HG03095 (cell line): ENCODE data around the gene ATP13A2.

Source experiments
- ATAC-seq: cut with Tn5 transposase; IDR thresholded peaks from one replicate; pipeline ENCODE4 v1.9.1; 2021; ENCODE audit warnings: moderate library complexity; ENCODE audit not compliant: unreplicated experiment

Gene ATP13A2

DNA sequence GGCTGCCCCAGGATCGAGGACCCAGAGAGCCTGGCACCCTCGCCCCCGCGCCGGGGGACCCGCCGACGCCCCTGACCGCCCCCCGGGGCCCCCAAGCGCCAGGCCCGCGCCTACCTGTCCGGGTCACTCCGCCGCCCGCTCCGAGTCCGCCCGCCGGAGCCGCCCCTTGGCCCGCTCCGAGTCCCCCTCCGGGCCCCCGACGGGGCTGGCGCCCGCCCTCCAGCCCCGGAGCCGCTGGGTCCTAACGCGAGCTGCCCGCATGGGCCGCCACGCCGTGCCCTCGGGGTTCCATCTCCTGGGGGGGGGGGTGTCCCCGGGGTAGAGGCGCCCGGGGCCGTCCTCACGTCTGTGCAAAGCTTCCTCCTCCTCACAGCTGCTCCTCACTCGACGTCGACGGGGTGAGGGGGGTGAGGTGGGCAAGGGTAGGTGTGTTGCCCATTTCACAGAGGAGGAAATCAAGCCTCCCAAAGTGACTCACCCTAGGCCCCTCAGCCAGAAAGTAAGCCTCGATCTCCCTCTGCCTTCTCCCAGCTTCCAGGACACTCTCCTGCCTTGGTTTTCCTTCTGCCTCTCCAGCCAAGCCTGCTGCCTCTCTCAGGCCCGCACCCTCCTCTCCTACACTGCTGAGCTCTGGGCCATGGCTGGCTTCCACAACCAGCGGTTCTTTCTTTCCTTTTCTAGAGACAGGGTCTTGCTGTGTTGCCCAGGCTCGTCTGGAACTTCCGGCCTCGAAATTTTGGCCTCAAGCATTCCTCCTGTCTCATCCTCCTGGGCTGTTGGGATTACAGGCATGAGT, 31.1 kb downstream of the ATP13A2 start, which contains the start of gene MFAP2:
Gene MFAP2 (minus strand): TSS at position 148 of the 796 bp plus-strand sequence. CDS start 2,347 bp downstream, outside the sequence.
- no peak for ATAC-seq

DNA sequence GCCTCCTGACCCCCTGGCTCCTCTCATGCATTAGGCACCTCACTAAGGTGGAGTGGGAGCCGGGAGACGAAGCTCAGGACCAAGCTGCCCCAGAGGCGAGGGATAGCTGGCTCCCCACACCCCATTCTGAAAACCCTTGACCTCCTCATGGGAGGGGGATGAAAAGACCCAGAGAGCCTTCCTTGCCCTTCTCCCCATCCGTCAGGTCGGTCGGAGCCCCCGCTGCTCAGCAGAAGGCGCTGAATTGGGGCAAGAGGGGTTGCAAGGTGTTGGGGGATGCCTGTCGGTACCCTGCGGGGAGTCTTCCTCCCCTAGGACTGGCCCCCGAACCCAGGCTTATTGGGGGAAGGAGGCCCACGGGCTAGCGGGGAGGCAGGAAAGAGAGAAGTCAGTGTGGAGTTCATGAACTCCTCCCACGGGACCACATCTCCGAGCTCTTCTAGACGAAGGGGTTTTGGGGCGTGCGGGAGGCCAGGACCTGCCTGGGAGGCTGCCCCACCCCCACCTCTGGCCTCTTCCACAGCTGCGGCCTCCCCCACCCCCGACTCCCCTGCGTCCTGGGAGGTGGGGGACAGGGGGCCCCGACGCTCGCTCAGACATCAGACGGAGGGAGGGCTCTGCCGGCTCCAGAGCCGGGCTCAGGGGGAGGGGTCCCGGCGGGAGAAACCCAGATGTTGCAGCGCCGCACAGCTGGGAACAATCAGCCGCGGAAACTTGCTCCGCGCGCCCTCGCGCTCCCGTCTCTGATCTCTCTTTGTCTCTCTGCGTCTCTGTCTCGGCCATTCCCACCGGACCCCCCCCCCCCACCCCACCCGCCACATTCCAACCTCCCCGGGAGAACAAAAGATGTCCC, 32.0 kb downstream of the ATP13A2 start:
- no peak for ATAC-seq

DNA sequence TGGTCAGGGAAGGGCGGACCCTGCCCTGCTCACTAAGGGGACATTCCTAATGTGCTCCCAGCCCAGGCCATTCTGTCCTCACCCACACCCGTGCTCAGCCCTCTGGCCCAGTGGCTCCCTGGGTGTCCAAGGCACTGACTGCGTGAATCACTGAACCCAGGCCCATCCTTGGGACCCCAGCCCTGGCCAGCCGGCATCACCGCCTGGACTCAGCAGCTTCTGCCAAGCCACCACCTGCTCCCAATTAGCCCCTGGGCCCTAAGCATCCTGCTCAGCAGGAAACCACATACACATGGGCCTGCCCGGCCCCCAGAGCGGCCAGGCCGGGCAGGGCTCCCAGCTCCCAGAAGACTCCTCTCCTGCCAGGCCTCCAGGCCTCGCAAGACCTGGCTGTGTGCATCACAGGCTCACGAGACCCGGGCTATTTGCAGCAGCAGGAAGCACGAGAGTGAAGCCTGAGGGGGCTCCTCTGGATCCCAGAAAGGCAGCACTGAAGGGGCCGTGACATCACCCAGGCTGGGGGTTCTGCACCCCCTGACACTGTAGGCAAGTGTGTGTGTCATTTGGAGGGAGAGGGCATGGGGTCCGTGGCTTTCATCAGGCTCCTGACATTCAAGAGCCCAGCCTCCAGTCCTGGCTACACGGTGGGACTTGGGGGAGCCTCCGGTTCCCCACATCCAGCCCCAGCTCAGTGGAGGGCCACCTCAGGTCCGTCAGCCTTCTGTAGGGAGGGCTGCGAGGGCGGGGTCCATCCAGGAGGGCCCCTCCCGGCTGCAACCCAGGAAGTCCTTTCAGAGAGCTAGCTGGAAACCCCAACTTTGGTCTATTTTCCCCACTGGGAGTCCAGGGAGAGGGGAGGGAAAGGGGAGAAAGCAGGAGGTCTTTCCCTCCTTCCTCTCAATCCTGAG, 32.9 kb downstream of the ATP13A2 start:
- no peak for ATAC-seq

DNA sequence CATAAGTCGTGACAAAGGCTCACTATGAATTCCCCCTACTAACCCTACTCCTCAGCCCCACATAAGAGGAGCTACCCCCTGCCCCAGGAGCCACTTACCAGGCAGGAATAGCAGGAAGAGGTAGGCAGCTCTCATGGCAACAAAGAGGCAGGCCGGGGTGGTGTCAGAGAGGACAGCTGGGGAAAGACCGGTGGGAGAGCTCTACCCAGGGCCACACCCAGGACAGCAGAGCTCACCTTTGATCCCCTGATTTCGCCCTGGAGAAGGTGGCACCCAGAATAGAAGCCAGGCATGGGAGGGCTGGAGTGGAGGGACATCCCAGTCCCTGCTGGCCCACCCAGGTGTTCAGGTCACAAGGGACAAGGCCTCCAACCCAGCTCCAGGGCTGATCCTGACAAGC, 33.6 kb downstream of the ATP13A2 start:
- ATAC-seq: no peak

DNA sequence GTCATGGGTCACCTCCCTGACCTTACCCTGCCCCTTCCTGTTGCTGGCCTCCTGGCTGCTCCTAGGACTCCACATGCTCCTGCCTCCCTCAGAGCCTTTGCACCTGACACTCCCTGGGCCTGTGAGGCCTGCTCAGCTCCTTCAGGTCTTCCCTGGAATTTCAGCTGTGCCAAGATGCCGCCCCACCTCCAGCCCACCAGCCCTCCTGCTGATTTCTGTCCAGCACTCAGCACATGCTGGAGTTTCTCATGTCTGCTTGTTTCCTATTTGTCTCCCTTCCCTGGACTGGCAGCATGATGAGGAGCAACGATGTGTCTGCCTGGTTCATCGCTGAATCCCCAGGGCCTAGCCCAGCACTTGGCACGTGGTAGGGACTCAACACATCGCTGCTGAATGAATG, 34.4 kb downstream of the ATP13A2 start:
- ATAC-seq: no peak

DNA sequence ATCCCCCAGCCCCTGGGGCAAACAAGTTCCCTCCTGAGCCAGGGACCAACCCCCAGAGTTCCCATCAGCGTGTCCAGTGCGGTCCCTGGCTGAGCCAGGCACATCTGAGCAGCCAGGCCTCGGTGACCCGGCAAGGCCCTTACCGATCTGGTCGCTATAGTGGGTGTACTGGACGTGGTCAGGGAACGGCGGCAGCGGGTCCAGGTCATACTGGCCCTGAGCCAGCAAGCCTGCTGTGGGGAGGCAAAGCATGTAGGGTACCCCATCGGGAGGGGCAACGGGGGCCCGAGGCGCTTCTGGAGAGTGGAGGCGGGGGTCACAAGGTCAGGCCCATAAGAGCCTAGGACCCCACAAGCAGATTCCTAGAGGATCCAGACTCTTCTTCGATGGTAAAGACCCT, 34.8 kb downstream of the ATP13A2 start:
- ATAC-seq: no peak

DNA sequence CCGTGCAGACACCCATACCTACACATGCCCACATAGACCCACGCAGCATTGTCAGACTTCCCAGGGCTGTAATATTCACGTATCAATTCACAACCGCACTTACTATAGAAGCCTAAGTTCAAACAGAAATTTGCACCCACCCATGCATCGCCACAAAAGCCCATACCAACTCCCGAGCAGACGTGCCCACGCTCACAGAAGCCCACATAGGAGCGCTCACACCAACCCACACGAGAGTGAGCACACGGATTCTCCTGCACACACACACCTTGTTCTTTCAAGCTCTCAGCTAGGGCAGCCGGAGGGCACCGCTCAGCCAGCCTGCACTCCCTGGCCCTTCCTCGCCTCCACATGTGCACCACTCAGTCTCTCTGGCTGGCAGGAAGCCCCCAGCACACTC, 35.9 kb downstream of the ATP13A2 start:
- no peak for ATAC-seq

DNA sequence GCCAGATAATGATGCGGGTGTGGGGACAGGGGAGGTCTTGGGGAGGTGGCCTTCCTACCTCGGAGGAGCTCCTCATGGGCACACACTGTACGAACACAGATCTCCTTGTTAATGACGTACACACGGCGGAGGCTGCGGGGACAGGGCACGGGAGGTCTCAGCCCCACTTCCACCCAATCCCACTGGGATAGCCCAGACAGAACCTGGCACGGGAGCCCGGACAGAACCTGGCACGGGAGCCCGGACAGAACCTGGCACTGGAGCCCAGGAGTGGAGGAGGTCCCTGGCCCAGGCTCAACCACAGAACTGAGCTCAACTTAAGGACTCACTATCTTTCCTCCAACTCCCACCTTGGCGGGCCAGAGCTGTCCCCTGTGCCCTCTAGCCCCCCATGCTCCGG, 36.5 kb downstream of the ATP13A2 start:
- no peak for ATAC-seq

DNA sequence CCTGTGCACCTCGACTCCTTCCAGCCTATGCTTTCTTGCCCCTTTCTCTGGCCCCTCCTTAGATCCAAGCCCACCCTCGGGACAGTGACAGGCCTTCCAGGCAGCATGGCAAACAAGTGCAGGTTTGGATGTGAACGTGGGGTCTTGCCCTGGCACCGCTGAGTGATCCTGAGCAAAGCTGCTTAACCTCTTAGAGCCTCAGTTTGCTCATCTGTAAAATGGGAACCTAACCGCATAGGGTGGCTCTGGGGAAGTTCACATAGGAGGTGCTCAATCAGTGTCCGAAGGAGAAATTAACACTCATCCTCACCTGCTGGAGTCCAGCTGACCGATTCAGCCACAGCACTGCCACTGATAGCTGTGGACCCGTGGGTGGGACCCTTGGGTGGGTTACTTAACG, 38.5 kb downstream of the ATP13A2 start:
- no peak for ATAC-seq

DNA sequence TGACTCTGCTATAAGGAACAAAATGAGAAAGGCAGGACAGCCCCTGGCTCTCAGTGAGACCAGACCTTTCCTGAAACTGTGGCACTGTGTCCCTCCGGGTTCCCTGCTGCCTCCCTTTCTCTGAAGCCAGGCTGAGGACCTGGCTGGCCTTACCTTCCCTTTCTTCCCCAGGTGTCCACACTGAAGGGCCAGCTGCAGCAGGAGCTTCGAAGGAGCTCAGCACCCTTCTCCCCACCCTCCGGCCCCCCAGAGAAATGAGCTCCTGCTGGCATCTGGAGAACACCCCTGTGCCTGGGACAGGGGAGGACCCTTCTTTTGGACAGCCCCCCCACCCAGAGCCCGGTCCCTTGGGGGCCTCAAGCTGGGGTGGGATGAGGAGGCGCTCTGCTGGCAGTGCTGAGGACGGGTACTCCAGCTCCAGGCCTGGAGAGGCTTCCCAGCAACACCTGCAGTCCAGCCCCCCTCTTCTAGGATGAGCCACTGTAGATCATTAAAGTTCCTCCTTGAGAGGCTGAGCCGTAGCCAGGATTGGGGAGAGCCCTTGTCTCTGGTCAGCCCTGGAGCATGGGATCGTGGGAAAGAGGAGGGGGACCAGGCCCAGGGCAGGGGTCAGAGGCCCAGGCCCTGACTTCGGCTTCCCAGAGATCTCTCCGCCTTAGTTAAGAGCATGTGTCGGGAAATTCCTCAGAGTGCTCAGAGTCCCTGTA, 39.4 kb downstream of the ATP13A2 start:
- no peak for ATAC-seq

DNA sequence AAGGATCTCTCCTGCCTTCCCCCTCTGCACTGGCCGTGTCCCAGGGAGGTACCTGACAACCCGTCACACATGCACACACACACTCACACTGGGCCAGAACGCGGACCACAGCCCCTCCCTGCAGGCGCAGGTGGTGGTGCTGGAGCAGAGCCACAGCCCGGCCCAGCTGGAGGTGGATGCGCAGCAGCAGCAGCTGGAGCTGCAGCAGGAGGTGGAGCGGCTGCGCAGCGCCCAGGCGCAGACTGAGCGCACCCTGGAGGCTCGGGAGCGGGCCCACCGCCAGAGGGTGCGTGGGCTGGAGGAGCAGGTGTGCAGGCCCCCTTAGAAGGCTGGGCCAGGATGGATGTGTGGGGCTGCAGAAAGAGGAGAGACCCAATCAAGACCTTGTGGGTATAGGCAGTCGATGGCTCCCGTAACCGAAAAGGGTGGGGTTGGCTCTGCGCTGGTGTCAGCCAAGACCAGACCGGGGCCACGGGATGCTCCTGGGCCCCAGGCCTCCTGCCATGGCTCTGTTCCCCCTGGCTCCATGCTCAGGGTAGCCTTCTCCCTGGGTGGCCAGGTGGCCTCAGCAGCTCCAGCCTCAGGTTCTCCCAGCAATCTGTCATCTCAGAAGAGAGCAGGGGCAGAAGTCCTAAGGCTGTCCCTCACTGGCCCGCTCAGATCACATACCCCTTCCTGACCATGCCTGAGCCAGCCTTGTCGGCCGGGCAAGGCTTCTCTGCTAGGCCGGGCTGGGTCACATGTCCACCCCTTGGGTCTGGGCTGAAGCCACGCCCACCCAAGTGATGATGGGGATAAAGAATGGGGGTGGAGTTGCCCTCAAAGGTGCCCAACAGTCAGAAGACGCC, 40.2 kb downstream of the ATP13A2 start:
- no peak for ATAC-seq

DNA sequence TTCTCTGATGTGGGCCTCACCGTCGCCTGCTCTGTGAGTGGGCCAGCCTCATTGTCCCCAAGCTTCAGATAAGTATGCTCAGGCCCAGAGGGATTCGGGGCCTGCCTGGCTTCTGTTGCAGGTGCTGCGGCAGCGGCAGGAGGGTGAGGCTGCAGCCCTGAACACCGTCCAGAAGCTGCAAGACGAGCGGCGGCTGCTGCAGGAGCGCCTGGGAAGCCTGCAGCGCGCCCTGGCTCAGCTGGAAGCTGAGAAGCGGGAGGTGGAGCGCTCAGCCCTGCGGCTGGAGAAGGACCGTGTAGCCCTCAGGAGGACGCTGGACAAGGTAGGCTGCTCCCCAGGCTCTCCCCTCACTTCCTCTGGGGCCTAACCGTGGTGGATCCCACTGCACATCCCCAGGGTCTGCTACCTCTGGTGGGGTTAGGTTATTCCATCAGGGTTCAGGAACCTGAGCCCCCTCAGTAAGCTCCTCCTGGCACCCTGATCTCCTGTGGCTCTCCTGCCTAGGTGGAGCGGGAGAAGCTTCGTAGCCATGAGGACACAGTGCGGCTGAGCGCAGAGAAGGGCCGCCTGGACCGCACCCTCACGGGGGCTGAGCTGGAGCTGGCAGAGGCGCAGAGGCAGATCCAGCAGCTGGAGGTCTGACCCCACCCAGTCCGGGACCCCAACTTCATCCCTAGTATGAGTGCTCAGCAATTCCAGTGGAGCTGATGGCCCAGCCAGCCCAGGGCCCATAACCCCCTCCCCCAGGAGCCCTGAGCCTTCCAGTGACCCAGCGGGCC, 41.4 kb downstream of the ATP13A2 start:
- no peak for ATAC-seq

DNA sequence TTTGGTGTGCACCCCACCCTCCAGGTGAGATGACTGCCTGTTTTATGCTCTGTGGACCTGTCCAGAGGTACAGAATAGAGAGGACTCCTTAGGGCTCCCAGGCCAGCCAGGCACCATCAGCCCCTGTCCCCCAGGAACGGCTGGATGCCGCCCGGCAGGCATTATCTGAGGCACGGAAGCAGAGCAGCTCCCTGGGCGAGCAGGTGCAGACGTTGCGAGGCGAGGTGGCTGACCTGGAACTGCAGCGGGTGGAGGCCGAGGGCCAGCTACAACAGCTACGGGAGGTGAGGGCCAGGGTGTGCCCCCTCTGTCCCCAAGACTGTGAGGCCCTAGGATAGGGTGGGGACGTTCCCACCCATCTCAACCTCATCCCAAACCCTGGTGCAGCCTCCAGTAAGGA, 42.1 kb downstream of the ATP13A2 start:
- ATAC-seq: no peak

DNA sequence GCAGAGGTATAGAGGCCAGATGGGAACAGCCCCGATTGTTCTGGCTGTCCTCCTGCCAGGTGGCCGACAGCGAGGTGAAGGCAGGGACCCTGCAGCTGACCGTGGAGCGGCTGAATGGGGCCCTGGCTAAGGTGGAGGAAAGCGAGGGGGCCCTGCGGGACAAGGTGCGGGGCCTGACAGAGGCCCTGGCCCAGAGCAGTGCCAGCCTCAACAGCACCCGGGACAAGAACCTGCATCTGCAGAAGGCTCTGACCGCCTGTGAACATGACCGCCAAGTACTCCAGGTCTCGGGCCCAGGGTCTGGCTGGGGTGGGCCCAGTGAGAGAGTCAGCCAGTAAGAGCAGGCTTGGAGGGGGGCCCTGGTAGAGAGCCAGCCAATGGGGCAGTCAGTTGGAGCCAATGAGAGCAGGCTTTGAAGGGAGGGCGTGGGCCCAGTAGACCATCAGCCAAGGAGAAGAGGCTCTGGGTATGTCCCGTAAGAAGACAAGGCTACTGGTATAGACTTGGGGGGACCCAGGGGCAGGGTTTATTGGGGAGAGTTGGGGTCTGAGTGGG, 42.6 kb downstream of the ATP13A2 start:
- no peak for ATAC-seq

DNA sequence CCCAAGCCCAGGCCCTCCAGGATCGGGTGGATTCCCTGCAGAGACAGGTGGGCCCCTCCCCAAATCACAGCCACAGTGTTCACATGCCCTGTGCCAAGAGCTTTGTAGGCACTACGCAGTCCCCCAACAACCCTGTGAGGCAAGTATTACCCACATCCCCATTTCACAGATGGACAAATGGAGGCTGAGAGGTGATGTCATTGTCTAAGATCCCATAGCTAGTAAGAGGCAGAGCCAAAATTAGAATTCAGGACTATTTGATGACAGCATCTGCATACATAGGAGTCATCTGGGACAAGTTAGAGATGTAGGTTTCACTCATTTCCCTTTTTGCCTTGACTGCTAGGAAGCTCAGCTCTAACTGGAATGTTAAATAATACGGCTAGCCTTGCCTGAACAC, 43.4 kb downstream of the ATP13A2 start:
- no peak for ATAC-seq

DNA sequence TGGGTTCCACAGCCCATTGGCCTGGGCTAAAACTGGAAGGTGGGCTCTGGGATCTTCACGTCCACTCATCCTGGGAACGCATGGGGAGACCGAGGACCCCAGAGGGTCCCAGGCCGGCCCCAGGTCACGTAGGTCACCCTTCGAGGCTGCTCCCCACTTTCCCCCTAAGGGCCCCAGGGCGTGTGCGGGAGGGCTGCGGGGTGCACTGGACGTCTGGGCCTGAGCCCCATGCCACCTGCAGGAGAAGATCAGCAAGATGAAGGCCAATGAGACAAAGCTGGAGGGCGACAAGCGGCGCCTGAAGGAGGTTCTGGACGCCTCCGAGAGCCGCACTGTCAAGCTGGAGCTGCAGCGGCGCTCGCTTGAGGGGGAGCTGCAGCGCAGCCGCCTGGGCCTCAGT, 43.8 kb downstream of the ATP13A2 start:
- ATAC-seq: no peak

DNA sequence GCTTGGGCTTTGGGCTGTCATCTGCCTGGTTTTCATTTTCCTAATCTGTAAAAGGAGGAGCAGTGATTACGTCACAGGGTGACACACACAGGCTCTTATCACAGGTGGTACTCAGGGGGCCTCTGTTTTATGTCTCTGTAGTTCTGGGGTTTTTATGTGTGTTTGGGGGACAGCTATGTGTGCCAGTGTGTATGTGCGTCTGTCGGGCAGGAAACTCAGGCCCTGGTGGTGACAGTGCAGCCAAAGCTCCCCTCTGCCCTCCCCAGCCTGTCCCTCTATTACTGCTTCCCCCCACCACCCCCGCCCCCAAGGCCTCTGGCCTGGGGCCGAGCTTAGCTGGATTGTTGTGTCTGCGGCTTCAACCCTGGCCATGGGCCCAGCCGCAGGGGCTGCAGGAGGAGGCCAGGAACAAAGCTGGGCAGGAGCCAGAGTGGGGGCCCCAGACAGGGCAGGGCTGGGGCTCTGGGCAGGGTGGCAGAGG, 44.6 kb downstream of the ATP13A2 start:
- no peak for ATAC-seq

DNA sequence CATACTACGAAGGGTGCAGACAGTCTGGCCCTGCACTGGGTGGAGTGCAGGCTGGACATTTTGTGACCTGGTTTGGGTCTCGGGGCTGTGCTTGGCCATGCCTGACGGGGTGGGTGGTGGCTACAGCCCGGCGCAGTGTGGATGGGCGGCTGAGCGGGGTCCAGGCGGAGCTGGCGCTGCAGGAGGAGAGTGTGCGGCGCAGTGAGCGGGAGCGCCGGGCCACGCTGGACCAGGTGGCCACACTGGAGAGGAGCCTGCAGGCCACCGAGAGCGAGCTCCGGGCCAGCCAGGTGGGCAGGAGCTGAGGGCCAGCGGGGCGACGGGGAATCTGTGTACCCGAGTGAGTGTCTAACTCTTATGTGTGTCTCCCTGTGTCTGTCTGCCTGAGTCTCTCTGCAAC, 45.4 kb downstream of the ATP13A2 start:
- no peak for ATAC-seq
